Mucosa of descending colon (tissue), 3 donors: ENCODE measurements around the gene ADAMTS9. TPM values are rescaled to one million over a fixed set of nuclear protein-coding genes. Genes with fewer than 3 reads are reported as not detected.

Experiments used
- ATAC-seq: fragments of 200-7000 bp; cut with Tn5 transposase; one replicate; pipeline ENCODE4 v1.9.1; 2020; ENCODE audit warnings: mild to moderate bottlenecking, moderate library complexity
- DNase-seq, 3 donors: peaks; one replicate each; pipeline ENCODE4 v3.0.0-alpha.2; 2020
- H3K36me3 ChIP-seq: fragments of 200-600 bp; one replicate; pipeline ENCODE4 v1.8.0; 2021; ENCODE audit warnings: low read depth, mild to moderate bottlenecking
- H3K4me1 ChIP-seq: fragments of 200-600 bp; one replicate; pipeline ENCODE4 v1.8.0; 2021; ENCODE audit warnings: low read depth, mild to moderate bottlenecking
- H3K4me3 ChIP-seq: fragments of 200-600 bp; one replicate; pipeline ENCODE4 v1.8.0; 2021; ENCODE audit warnings: mild to moderate bottlenecking
- H3K9me3 ChIP-seq: fragments of 200-600 bp; one replicate; pipeline ENCODE4 v1.8.0; 2021; ENCODE audit warnings: mild to moderate bottlenecking
- CTCF ChIP-seq: fragments of 200-600 bp; IDR thresholded peaks from one replicate; pipeline ENCODE4 v1.8.0; 2022; ENCODE audit warnings: antibody characterized with exemption, mild to moderate bottlenecking
- intact Hi-C, 2 donors: fragments of 100-400 bp; cut with DNase I in 1 of 2; cut with micrococcal nuclease in 1 of 2; formaldehyde crosslinking; loops; one replicate each; pipeline versions ENCODE4 v1.11.0 to v1.11.1; 2022; cut with DNase I, micrococcal nuclease
- total RNA-seq, 3 donors: library from RNA; stranded (reverse); fragmentation: NEBNext Ultra II Directional in 2 of 3; extraction: Animal tissue kit (Norgen Biotek cat#: 25700) in 2 of 3; gene quantifications; one replicate each; pipeline versions ENCODE4 v1.2.1 to v1.2.4, GENCODE V29; 2021 to 2023
- donor health status: DM: no; HTN: no; CAD: no; lungs with moderate emphysema.
- donor health status: DM: no; HTN: no; CAD: no.
- donor health status: DM: no; HTN: yes; CAD: no.

ADAMTS9 gene
- total RNA-seq, 3 donors from 2014 or later = 7.4 to 20.5 (median 20.1) TPM

GRCh38 chr3:64560791-64561190, 127.0 kb downstream of the ADAMTS9 start:
- intact Hi-C loops = no loop called here
- H3K4me3 ChIP-seq = no peak overlapping the region
- ATAC-seq = no peak

DNA sequence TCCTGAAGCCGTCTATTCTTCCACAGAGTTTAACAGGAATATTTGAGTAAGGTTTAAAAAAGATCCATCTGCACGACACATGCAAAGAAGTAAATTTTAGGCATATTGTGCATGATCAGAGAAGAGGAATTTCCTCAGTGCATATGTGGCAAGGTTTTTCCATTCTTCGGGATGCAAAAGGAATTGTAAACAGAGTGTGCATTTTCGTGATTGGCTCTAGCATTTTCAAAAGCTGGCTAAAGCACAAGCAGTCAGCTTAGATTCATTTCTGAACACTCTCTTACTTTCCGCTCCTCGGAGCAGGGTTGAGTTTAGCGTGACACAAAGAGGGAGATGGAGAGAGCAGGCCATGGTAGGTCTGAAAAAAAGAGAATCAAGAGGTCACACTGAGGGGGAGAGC, 128.2 kb downstream of the ADAMTS9 start:
- no peaks in the 10 kb centered on the region for H3K36me3 ChIP-seq
- no peaks in the 10 kb centered on the region for H3K4me1 ChIP-seq
- no peak overlapping the region for H3K4me3 ChIP-seq
- DNase-seq (no peak), ATAC-seq (no peak)
- intact Hi-C loops = no loop called here
- H3K9me3 ChIP-seq = no peaks in the 10 kb centered on the region
- TF ChIP-seq CTCF = no peak

More at GRCh38 chr3:64560791-64561190, 127.0 kb downstream of the ADAMTS9 start:
- Histone ChIP-seq H3K9me3 (no peaks in the 10 kb centered on the region), H3K4me1 (no peaks in the 10 kb centered on the region), H3K36me3 (no peaks in the 10 kb centered on the region)
- DNase-seq = no peak
- no peak for TF ChIP-seq CTCF

- intact Hi-C loops = no loop called here
- Histone ChIP-seq H3K36me3 (no peaks in the 10 kb centered on the region), H3K9me3 (no peaks in the 10 kb centered on the region), H3K4me3 (no peak overlapping the region), H3K4me1 (no peaks in the 10 kb centered on the region)
- ATAC-seq = no peak
- TF ChIP-seq CTCF = no peak
- DNase-seq = no peak
Measured at GRCh38 chr3:64556046-64556445, 131.8 kb downstream of the ADAMTS9 start.

- ATAC-seq (no peak), DNase-seq (no peak)
- intact Hi-C loops = no loop called here
- H3K36me3 ChIP-seq = no peaks in the 10 kb centered on the region
- H3K4me1 ChIP-seq = no peaks in the 10 kb centered on the region
- no peaks in the 10 kb centered on the region for H3K9me3 ChIP-seq
- no peak overlapping the region for H3K4me3 ChIP-seq
- TF ChIP-seq CTCF = no peak
Measured at GRCh38 chr3:64555351-64555750, 132.4 kb downstream of the ADAMTS9 start.

GRCh38 chr3:64554096-64554920, 133.5 kb downstream of the ADAMTS9 start:
- ATAC-seq = no peak
- H3K4me1 ChIP-seq = no peaks in the 10 kb centered on the region
- DNase-seq = no peak
- no peaks in the 10 kb centered on the region for H3K9me3 ChIP-seq
- no peak overlapping the region for H3K4me3 ChIP-seq
- no peak for TF ChIP-seq CTCF
- intact Hi-C loops = no loop called here
- H3K36me3 ChIP-seq = no peaks in the 10 kb centered on the region
